Endothelial cell of umbilical vein (primary cell): ENCODE results near the gene HINFP. TPM values are rescaled to one million over a fixed set of nuclear protein-coding genes. Genes with fewer than 3 reads are reported as not detected.
A peak's percentile ranks its signal among the peaks of the same experiment; 100 is the strongest.

Experiments
- BruUV-seq: library from RNA; stranded (reverse); fragments of 400-500 nt; replicated peaks from 2 replicates; lab custom pipeline; 2021; lab: Mats Ljungman, UMichigan
- CTCF ChIA-PET: fragments of 300-600, 350-600 bp; sonication (Branson Sonifier 250); formaldehyde crosslinking; loops from one replicate; lab custom pipeline; 2021; ENCODE audit warnings: antibody characterized with exemption, inconsistent platforms; lab: Charles Lee
- POLR2A ChIA-PET: fragments of 300-600, 350-600 bp; sonication (Branson Sonifier 250); formaldehyde crosslinking; loops from one replicate; lab custom pipeline; 2021; ENCODE audit warnings: antibody characterized with exemption, inconsistent platforms; lab: Charles Lee
- DNase-seq: peaks from one replicate; pipeline ENCODE4 v3.0.0-alpha.2; 2011; ENCODE audit warnings: low read depth, low spot score
- FAIRE-seq: peaks from 2 replicates; lab custom pipeline; 2011; peaks lifted over from hg19 to GRCh38; lab: Jason Lieb, UNC
- H2AFZ ChIP-seq: 2 replicates; pipeline ENCODE4 v1.6.0; 2012; ENCODE audit warnings: low read depth, low read length, control low read depth, inconsistent platforms
- H3K27ac ChIP-seq: 2 replicates; pipeline ENCODE4 v1.5.1; 2011; ENCODE audit warnings: low read depth, mild to moderate bottlenecking, control low read depth, low read length, moderate library complexity; ENCODE audit not compliant: insufficient read depth
- H3K27me3 ChIP-seq, 2 experiments: 2 replicates each; pipeline versions ENCODE4 v1.6.0 to v1.6.1; 2011; ENCODE audit warnings: low read length in 2 of 2, mixed read lengths in 1 of 2; ENCODE audit not compliant: control insufficient read depth in 2 of 2, insufficient read depth in 2 of 2
- H3K36me3 ChIP-seq, 2 experiments: 2 replicates in 1 of 2; 3 replicates in 1 of 2; pipeline ENCODE4 v1.5.1; 2011; ENCODE audit warnings: low read length in 2 of 2, mild to moderate bottlenecking in 1 of 2, moderate library complexity in 1 of 2; ENCODE audit not compliant: control insufficient read depth in 2 of 2, insufficient read depth in 2 of 2; ENCODE audit errors: extremely low read depth in 1 of 2
- H3K4me1 ChIP-seq: 3 replicates; pipeline ENCODE4 v1.5.1; 2011; ENCODE audit warnings: mild to moderate bottlenecking, low read length; ENCODE audit not compliant: control insufficient read depth, insufficient read depth; ENCODE audit errors: extremely low read depth
- H3K4me2 ChIP-seq: 2 replicates; pipeline ENCODE4 v1.6.1; 2011; ENCODE audit warnings: low read length, control low read depth, mixed read lengths; ENCODE audit not compliant: insufficient read depth
- H3K4me3 ChIP-seq, 3 experiments: fragments of 200-600 bp in 1 of 3; sonication (generic), shearing (Covaris generic) in 1 of 3; replicated peaks in 1 of 3; 2 replicates each; pipeline ENCODE4 v1.5.1; 2011 to 2016; ENCODE audit warnings: control low read depth in 3 of 3, low read length in 3 of 3, mild to moderate bottlenecking in 2 of 3, inconsistent platforms in 1 of 3, low read depth in 1 of 3, moderate library complexity in 1 of 3; ENCODE audit not compliant: insufficient read depth in 1 of 3
- H3K79me2 ChIP-seq: 2 replicates; pipeline ENCODE4 v1.6.0; 2012; ENCODE audit warnings: low read length, inconsistent platforms; ENCODE audit not compliant: control insufficient read depth, insufficient read depth
- H3K9ac ChIP-seq: replicated peaks from 2 replicates; pipeline ENCODE3; 2011; ENCODE audit warnings: low read length, control low read depth; ENCODE audit not compliant: insufficient read depth; ENCODE audit errors: extremely low read depth
- H3K9me1 ChIP-seq: replicated peaks from 3 replicates; pipeline ENCODE4 v1.6.0; 2011; ENCODE audit warnings: mild to moderate bottlenecking, low read length; ENCODE audit not compliant: control insufficient read depth, insufficient read depth; ENCODE audit errors: extremely low read depth
- H3K9me3 ChIP-seq: replicated peaks from 2 replicates; pipeline ENCODE4 v1.5.1; 2012; ENCODE audit warnings: low read length, inconsistent platforms; ENCODE audit not compliant: control insufficient read depth, insufficient read depth
- H4K20me1 ChIP-seq: replicated peaks from 2 replicates; pipeline ENCODE3; 2011; ENCODE audit warnings: mild to moderate bottlenecking, low read length; ENCODE audit not compliant: control insufficient read depth, insufficient read depth; ENCODE audit errors: extremely low read depth
- EZH2 ChIP-seq: IDR thresholded peaks from 2 replicates; pipeline ENCODE4 v1.6.1; 2012; ENCODE audit warnings: borderline replicate concordance, low read depth, mild to moderate bottlenecking, moderate library complexity, low read length, inconsistent platforms; ENCODE audit not compliant: severe bottlenecking
- JUN ChIP-seq: IDR thresholded peaks from 2 replicates; pipeline ENCODE4 v1.6.1; 2011; ENCODE audit warnings: borderline replicate concordance, low read depth; ENCODE audit not compliant: insufficient read length, insufficient read depth
- POLR2A ChIP-seq: IDR thresholded peaks from 2 replicates; pipeline ENCODE4 v1.6.1; 2012; ENCODE audit warnings: low read depth, mild to moderate bottlenecking, control low read depth, low read length
- dilution Hi-C: fragments of 300-500 bp; cut with MboI; formaldehyde crosslinking; loops from one replicate; pipeline ENCODE4 v1.15.0; 2019; ENCODE audit warnings: low sequenced_read_pairs; ENCODE audit not compliant: extremely low pct_ligation_motif_present
- intact Hi-C: fragments of 100-400 bp; cut with micrococcal nuclease; formaldehyde crosslinking; loops from one replicate; pipeline ENCODE4 v1.10.0; 2022
- polyA plus RNA-seq, 4 experiments: library from polyadenylated mRNA; depleted of rRNA in 3 of 4; stranded (reverse) in 3 of 4; unstranded in 1 of 4; fragments of >200 nt; gene quantifications; 2 replicates each; pipeline versions ENCODE4 v1.2.1 to v1.2.3, GENCODE V29; 2011 to 2012; ENCODE audit warnings: missing spikeins in 1 of 4
- total RNA-seq: library from RNA; stranded (reverse); gene quantifications from 2 replicates; pipeline ENCODE4 v1.2.3, GENCODE V29; 2021
- TF ChIP-seq, protein P1 (sequence below), 2 donors: IDR thresholded peaks; 1 replicate in 1 of 2; 2 replicates in 1 of 2; pipeline ENCODE4 v1.5.1; 2011; ENCODE audit warnings: low read length in 2 of 2, mild to moderate bottlenecking in 2 of 2, moderate library complexity in 2 of 2, control low read depth in 1 of 2, inconsistent platforms in 1 of 2, low read depth in 1 of 2; ENCODE audit not compliant: insufficient read depth in 1 of 2; ENCODE audit errors: extremely low read depth in 1 of 2

HINFP gene
- total and polyA plus RNA-seq, 2 donors (not counting 3 experiments of a cell fraction or from before 2014, with no cell fraction given) = 30.8 to 33.4 TPM

- FAIRE-seq = peak; percentile 91
- Histone ChIP-seq H4K20me1 (no peaks in the 10 kb centered on the region), H3K27ac (no peak overlapping the region), H3K4me1 (peaks cover 4% of the 10 kb centered on the region), H3K9ac (no peak overlapping the region), H3K9me3 (no peaks in the 10 kb centered on the region), H3K4me2 (no peak overlapping the region), H3K9me1 (no peaks in the 10 kb centered on the region), H3K79me2 (no peaks in the 10 kb centered on the region), H3K27me3 (peaks cover 2 to 3% of the 10 kb centered on the region in 2 experiments), H3K36me3 (no peaks in the 10 kb centered on the region), H2AFZ (peak overlapping the region; percentile 41), H3K4me3 (no peak overlapping the region)
- no TSS peak for BruUV-seq
- intact Hi-C loops (loop anchor here (1.0 to 2.0 kb wide), 3 partner anchors 44 to 178 kb away; partner anchors contain the start of gene DPAGT1), dilution Hi-C loops (no loop called here)
- peak; percentile 75 for DNase-seq
- CTCF ChIA-PET = interaction anchor here (0.6 to 5.3 kb wide), 19 partner anchors 8 to 194 kb away, joined by 3 to 59 read pairs (median 4); partner anchors contain the start of genes DPAGT1 and NLRX1
- POLR2A ChIA-PET = interaction anchor here (0.6 kb wide), 1 partner anchor 165 kb away, joined by 5 read pairs; no protein-coding TSS in a partner anchor
- TF ChIP-seq POLR2A (no peak), JUN (no peak), EZH2 (no peak)
- TF ChIP-seq, protein P1, sequence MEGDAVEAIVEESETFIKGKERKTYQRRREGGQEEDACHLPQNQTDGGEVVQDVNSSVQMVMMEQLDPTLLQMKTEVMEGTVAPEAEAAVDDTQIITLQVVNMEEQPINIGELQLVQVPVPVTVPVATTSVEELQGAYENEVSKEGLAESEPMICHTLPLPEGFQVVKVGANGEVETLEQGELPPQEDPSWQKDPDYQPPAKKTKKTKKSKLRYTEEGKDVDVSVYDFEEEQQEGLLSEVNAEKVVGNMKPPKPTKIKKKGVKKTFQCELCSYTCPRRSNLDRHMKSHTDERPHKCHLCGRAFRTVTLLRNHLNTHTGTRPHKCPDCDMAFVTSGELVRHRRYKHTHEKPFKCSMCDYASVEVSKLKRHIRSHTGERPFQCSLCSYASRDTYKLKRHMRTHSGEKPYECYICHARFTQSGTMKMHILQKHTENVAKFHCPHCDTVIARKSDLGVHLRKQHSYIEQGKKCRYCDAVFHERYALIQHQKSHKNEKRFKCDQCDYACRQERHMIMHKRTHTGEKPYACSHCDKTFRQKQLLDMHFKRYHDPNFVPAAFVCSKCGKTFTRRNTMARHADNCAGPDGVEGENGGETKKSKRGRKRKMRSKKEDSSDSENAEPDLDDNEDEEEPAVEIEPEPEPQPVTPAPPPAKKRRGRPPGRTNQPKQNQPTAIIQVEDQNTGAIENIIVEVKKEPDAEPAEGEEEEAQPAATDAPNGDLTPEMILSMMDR (IDR thresholded peaks at IDR 0.05; ENCODE audit: extremely low read depth in 1 of 2, insufficient read depth in 1 of 2, low read depth in 1 of 2, low read length in 2 of 2) = peak; percentile 43 to 75
Measured at GRCh38 chr11:119144825-119145486, 23.6 kb downstream of the HINFP start.
